Gastroesophageal sphincter (tissue), 3 donors: ENCODE results near the gene CCR2.

Experiments used
- CTCF ChIP-seq, 4 experiments: fragments of 200-600 bp in 2 of 4; fragments of 450-650 bp in 2 of 4; sonication (generic) in 1 of 4; IDR thresholded peaks; one replicate each; pipeline ENCODE4 v1.5.1; 2017 to 2019; ENCODE audit warnings: antibody characterized with exemption in 4 of 4, mild to moderate bottlenecking in 2 of 4, moderate library complexity in 2 of 4
- POLR2AphosphoS5 ChIP-seq: sonication (generic); formaldehyde crosslinking; IDR thresholded peaks from one replicate; pipeline ENCODE4 v1.6.1; 2017; ENCODE audit warnings: antibody characterized with exemption

GRCh38 chr3:46338840-46339239 lies 15.1 kb upstream of the CCR2 start:
- TF ChIP-seq CTCF (IDR thresholded peaks at IDR 0.05), result no peak
- TF ChIP-seq POLR2AphosphoS5, result no peak
